Measurements from ENCODE around the gene HEPH.
"Not testable (repeated sequence)": the region's sequence is repeated elsewhere in the genome, so short reads cannot be mapped to it uniquely, and the experiment has no call there.

HEPH gene

DNA sequence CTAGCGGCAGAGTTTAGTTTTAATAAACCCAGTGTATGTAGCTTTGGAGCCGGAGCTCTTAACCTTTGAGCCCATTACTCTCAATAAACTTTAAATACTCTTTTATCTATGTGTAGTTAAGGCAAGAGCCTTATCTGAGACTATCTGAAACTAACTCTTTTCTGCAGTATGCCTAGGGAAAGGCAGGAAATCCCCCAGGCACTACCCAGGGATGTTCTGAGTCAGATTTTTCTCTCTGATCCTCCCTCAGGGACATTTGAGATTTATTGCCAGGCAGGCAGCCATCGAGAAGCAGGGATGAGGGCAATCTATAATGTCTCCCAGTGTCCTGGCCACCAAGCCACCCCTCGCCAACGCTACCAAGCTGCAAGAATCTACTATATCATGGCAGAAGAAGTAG lies 39.1 kb downstream of the HEPH start:
- DNase-seq, result no peak

DNA sequence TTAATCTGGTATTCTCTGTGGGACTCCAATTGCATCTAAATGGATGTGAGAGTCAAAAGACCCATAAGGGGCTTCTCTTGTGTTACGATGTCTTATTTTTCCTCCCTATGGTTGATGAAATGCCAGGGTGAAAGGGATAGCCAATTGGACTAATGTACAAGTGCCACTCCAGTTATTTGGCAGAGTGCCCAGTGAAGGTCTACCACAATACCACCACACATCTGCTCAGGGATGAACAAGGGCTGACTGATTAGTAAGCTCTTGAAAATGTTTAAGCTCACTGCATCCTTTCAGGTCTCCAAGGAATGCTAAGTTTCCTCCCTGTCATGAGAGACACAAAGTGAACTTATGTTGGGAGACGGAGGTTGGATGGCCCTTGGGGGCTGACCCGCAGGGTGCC lies 57.8 kb downstream of the HEPH start:
- DNase-seq, result no peak

DNA sequence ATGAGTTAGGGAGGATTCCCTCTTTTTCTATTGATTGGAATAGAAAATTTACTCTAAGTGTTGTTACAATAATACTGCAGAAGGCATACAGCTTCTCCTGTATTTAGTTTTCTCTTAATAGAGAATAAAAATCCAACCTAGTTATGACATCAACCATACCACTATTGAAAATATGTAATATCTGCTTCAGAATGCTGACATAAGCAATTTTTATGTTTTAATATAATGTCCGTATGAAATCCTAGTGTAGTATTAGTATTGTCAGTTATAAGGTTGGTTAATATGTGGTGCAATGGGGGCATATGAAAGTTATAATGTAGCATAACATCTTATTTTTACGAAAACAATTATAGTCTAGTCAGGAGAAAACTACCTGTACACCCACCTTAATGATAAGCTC lies 68.2 kb downstream of the HEPH start:
- no peak for DNase-seq

DNA sequence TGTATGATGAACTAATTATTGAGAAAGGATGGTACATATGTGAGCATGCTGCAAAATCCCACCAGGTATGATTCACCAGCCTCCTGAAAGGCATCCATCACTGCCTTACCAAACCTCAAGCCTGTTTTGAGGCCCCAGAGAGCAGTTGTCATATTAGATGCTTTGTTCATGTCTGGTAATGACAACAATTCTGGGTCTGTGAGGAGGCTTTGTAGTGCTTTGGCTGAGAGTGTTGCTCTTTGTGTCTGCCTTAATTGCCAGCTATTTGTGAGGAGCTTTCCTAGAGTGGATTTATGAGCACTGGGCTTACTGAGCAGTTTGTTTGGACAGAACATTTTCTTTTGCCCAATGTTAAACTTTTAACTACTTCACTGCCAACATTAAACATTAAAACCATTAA lies 69.2 kb downstream of the HEPH start:
- DNase-seq, result no peak

DNA sequence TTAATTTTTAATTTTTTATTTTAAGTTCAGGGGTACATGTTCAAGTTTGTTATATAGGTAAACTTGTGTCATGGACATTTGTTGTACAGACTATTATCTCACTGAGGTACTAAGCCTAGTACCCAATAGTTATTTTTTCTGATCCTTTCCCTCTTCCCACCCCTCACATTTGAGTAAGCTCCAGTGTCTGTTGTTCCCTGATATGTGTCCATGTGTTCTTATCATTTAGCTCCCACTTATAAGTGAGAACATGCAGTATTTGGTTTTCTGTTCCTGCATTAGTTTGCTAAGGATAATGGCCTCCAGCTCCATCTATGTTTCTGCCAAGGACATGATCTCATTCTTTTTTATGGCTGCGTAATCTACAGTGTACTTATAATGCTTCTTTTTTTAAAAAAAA lies 69.9 kb downstream of the HEPH start:
- DNase-seq, result not testable (repeated sequence)

DNA sequence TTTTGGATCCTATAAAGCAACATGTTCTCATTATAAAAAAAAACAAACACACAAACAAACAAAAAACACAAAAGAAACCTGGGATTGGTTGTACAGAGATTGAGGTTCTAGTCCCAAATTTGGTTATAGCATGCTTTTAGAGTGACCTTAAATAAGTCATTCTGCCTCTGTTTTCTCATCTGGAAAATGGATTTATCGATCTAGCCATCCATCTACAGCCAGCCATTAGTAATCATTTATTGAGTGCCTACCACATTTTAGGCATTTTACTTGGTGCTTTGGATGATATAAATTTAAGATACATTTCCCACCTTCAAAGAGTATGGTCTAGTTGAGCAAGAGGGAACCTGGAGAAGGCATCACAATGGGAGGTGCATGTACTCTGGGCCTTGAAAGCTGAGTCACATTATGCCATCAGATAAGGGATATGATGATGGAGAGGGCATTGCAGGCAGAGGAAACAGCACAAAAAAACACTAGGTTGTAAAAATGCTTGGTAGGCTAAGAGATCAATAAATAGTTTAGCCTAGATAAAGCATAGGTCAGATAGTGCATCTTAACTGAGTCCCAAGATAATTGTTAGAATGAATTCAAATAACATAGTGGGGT lies 91.4 kb downstream of the HEPH start:
- no peak for DNase-seq

DNA sequence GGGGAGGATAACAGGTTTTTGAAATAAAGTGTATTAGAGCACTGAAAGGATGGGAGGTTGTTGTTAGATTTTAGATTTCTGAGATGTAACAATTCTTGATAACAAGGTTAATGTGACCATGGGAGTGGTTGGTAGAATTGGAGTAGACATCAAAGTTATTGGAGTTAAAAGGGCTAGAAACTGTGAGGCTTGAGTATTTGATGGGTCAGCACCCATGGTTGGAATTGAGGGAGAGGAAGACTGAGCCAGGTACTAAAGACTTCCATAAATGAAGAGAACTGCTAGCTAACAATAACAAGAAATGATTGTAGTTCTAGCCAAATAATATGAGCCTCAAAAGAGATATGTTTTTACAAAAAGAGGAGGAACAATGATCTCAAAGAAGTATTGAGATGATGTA lies 98.8 kb downstream of the HEPH start:
- no peak for DNase-seq
